Raji (cell line): ENCODE measurements around the gene ZFP90.

Source experiments
- POLR2A ChIP-seq: IDR thresholded peaks from 2 replicates; pipeline ENCODE4 v1.6.1; 2011; ENCODE audit warnings: low read depth, low read length, control low read depth; ENCODE audit not compliant: insufficient read depth

Gene ZFP90

GRCh38 chr16:68509381-68509780 lies 29.7 kb upstream of the ZFP90 start:
- TF ChIP-seq POLR2A, result no peak

DNA sequence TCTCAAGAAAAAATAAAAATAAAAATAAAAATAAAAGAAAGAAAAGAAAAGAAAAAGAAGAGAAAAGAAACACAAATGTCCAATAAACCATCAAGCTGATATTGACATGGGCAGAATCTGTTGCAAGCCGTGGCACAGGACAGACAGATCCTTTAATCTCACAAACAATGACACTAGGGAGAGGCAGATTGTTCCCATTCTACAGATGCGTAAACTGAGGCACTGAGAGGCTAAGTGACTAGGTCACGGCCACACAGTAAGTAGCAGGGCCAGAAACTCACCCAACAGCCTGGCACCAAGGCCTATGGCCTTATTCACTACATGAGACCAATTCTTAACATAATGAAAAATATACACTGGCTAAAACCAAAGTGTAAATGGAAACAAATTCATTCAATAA lies 28.3 kb upstream of the ZFP90 start:
- TF ChIP-seq POLR2A, result no peak

GRCh38 chr16:68512183-68512582 lies 26.9 kb upstream of the ZFP90 start:
- no peak for TF ChIP-seq POLR2A

DNA sequence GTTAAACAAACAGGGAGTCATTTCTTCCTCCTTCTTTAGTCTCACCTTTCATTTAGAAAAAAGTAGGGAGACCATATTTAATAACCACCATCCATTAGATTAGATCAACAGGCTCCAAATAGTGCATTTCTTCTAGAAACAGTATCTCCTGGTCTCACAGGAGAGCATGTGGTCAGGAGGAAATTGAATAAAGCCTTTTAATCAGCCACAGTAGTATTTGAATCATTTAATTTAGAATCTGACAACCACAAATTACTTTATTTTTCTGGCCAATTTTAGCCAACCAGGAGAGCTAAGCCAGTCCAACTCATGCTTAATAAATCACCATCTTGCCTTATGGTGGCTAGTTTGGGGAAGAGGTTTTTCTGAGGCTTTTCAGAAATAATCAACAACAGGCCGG lies 26.3 kb upstream of the ZFP90 start:
- TF ChIP-seq POLR2A, result no peak

DNA sequence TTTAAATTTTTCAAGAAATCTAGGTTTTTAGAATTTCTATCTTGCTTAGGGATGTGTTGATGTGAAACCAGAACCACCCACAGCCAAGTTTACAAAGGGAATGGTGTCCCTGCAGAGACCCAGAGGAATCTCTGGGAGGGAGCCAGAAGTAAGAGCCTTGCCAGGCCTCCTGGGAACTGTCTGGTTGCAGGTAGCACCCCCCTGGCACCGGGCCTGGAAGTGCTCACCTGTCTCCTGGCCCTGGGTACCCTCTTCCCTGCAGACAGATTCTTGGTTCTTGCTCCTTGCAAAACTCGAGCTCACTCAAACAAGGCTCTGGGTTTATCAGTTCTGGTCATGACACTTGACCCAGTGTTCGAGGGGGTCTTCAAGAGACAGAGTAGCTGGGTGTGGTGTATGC lies 24.6 kb upstream of the ZFP90 start:
- TF ChIP-seq POLR2A, result no peak

GRCh38 chr16:68517606-68518166 lies 21.4 kb upstream of the ZFP90 start:
- no peak for TF ChIP-seq POLR2A

GRCh38 chr16:68519225-68519745 lies 19.8 kb upstream of the ZFP90 start:
- TF ChIP-seq POLR2A, result no peak

GRCh38 chr16:68520649-68521086 lies 18.4 kb upstream of the ZFP90 start:
- no peak for TF ChIP-seq POLR2A

DNA sequence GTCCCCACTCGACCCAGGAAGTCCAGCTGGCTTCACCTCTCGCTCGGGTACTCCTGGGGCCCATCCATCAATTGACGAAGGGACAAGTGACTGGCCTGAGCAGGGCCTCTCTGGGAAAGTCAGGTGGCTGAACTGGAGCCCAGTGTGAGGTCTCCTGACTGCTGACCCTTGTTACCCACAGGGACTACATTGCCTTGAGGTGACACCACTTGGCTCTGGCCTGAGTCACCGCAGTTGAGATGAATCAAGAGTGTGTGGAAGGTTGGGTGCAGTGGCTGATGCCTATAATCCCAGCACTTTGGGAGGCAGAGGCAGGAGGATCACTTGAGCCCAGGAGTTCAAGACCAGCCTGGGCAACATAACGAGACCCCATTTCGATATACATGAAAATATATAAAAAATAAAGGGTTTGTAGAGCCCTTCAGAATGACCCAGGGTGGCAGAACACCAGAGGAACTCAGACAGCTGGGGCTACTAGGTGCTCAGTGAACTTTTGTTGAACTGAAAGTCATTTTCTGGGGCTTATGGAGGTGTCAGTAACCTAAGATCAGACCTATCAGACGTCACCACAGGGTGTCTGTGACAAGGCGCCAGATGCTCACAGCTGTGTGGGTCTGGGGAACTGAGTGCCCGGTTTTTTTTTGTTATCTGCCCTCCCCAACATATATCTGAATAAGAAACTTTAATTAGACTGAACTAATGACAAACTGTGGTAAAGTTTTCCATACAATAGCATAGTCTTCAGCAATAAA lies 14.8 kb upstream of the ZFP90 start:
- TF ChIP-seq POLR2A, result no peak

- 0 out of 2 replicates have a peak, but pooled peaks have one; percentile 21 for TF ChIP-seq POLR2A
Observed at GRCh38 chr16:68526143-68526781, 12.8 kb upstream of the ZFP90 start.

GRCh38 chr16:68526782-68527145 lies 12.3 kb upstream of the ZFP90 start:
- no peak for TF ChIP-seq POLR2A

- TF ChIP-seq POLR2A, result no peak
Observed at GRCh38 chr16:68528233-68528632, 10.9 kb upstream of the ZFP90 start.

GRCh38 chr16:68528686-68529379 lies 10.3 kb upstream of the ZFP90 start:
- TF ChIP-seq POLR2A, result no peak

GRCh38 chr16:68529608-68529930 lies 9.5 kb upstream of the ZFP90 start:
- no peak for TF ChIP-seq POLR2A

DNA sequence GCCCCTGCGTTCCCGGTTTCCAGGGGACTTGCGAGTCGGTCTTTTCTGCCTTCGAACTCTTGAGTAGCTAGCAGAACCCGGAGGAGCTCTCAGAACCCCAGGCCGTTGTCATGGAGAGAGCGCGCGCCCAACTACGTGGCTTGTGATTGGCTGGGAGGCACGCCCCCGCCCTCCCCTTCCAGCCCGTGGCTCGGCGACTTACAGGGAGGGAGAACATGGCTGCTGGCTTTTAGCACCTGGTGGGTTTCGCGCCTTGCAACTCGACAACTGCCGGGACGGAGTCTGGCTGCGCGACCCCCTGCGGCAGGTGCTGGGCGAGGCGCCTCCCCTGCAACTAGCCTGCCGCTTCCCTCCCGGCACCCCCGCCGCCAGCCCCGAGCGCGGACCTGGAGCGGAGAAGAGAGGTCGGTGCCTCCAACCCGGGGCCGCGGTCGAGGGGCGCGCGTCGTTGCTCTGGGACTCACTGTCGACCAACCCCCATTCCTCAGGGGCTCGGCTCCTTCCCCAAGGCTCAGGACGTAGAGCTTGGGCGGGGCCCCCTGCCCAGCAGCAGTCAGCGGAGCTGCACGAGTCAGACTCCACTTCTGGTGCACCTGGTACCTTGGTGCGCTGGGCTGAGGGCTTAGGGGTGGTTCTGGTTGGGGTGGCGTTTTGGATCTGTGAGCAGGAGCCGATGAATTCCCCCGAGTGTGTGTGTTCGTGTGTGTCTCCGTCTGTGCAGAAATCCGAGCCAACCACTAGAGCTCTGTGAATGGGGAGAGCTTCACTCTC lies 9.0 kb upstream of the ZFP90 start:
- peak; percentile 54 for TF ChIP-seq POLR2A
